GM18951 (cell line): ENCODE data around the gene ARFGAP1.

Source experiments
- POLR2A ChIP-seq: IDR thresholded peaks from 4 replicates; pipeline ENCODE4 v1.6.1; 2011; ENCODE audit warnings: mild to moderate bottlenecking; ENCODE audit not compliant: insufficient read length, insufficient read depth; ENCODE audit errors: extremely low read depth
- in situ Hi-C: fragments of 300-500 bp; cut with MboI; formaldehyde crosslinking; loops from one replicate; pipeline ENCODE4 v1.12.0; 2022; ENCODE audit warnings: low sequenced_read_pairs, mixed read lengths, inconsistent platforms; ENCODE audit not compliant: unreplicated experiment

ARFGAP1 gene

GRCh38 chr20:63318391-63319163, 46.0 kb downstream of the ARFGAP1 start:
- TF ChIP-seq POLR2A, result no peak
- in situ Hi-C loops, result no loop called here

- no peak for TF ChIP-seq POLR2A
- in situ Hi-C loops, result no loop called here
Measured at GRCh38 chr20:63319164-63320040, 46.8 kb downstream of the ARFGAP1 start.

DNA sequence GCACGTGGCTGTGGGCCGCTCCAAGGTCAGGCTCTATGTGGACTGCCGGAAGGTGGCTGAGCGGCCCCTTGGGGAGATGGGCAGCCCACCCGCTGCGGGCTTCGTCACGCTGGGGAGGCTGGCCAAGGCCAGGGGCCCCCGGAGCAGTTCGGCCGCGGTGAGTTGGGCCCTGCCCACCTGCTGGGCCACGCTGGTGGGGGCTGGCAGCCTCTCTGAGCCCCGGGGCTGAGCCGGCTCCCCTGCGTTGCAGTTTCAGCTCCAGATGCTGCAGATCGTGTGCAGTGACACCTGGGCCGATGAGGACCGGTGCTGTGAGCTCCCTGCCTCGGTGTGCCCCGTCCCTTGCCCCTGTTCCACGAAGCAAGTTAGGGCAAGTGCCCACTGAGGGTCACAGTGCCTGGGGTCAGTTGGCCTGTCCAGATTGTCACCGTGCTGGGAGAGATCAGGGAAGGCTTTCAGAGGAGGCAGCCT, 47.5 kb downstream of the ARFGAP1 start:
- in situ Hi-C loops, result no loop called here
- no peak for TF ChIP-seq POLR2A

DNA sequence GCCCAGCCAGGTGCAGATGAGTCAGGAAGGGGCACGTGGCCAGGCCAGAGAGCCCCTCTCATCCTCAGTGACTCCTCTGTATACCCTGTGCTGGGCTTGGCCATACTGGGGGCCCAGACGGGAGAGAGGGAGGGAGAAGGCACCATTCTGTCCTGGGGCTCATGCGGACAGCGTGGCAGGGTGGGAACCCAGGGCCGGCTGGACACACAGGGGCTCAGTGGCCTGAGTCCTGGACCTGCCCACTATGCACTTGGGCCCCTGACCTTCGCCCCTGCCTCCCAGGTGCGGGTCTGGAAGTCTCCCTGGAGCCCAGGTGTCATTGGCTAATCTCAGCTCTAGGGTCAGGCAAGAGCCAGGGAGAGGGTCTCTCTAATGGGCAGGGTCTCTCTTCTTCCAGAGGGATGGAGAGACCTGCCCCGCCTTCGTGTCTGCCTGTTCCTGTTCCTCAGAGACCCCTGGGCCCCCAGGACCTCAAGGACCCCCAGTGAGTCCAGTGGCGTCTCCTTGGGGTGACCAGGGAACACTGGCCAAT, 48.1 kb downstream of the ARFGAP1 start:
- no peak for TF ChIP-seq POLR2A
- in situ Hi-C loops, result no loop called here

DNA sequence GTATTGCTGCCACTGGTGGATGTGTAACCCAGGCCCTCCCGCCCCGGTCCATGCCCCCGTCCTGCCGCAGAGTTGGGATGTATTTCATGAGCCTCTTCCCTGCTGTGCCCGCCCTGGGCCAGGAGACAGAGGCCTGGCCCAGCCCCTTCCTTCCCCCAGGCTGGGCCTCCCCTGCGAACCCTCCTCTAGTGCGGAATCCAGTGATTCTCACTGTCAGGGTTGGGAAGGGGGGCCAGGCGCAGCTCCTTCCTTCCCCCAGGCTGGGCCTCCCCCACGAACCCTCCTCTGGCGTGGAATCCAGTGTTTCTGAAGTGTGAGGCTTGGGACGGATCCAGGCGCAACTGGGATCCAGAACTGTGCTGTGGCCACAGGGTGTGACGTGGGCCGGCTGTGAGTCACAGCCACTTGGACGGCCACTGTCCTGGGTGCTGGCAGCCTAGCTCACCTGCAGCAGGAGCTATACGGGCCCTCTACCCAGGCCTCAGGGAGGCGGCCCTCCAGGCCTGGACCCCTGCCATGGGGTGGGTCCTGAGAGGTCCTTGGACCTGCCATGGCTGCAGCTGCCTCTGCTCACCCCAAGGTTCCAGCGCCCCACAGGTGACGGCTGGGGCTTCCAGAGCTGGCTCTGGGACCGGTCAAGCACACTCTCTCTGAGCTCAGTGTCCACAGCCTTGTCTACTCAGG, 48.7 kb downstream of the ARFGAP1 start:
- in situ Hi-C loops, result no loop called here

GRCh38 chr20:63322146-63322932, 49.7 kb downstream of the ARFGAP1 start:
- in situ Hi-C loops, result no loop called here
- no peak for TF ChIP-seq POLR2A

More for the DNA sequence above, 48.7 kb downstream of the ARFGAP1 start:
- TF ChIP-seq POLR2A, result no peak

DNA sequence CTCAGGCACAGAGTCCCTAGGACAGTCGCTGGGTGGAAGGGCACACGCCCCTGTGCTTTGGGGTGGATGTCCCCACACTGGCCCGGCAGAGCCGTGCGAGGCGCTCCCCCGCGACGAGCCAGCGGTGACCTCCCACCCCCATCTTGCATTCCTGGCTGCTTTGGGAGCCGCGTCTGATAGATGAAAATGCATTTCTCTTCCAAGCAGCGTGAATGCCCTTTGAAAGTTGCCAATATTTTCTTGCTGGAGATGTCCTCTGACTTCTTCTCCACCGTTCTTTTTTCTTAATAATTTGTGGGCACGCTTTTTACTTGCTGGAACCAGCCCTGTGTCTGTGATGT, 50.3 kb downstream of the ARFGAP1 start:
- in situ Hi-C loops, result no loop called here
- TF ChIP-seq POLR2A, result no peak

DNA sequence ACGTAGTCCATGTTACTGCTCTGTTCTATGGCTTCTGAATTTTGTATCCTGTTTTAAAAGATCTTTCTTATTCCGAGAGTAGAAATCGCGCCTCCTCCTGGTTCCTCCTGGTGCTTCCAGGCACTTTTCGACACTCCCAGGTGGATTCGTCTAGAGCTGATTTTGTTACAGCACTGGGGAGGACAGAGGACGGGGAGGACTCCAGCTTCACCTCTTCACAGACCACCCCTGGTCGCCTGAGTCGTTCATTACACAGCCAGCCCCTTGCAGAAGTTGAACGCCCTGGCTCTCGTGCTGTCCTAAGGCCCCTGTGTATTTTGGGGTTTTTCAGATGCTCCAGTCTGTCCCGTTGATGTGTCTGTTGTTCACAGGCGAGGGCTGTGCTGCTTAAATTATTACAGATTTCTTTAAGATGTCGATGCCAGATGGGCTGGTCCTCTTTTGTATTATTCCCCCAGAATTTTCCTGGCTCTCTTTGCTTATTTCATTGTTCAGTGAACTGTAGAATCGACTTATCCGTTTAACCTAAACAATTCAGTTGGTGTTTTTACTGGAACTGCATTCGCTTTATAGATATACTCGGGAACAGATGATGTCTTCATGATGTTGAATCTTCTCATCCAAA, 50.9 kb downstream of the ARFGAP1 start:
- TF ChIP-seq POLR2A, result no peak
- in situ Hi-C loops, result no loop called here

DNA sequence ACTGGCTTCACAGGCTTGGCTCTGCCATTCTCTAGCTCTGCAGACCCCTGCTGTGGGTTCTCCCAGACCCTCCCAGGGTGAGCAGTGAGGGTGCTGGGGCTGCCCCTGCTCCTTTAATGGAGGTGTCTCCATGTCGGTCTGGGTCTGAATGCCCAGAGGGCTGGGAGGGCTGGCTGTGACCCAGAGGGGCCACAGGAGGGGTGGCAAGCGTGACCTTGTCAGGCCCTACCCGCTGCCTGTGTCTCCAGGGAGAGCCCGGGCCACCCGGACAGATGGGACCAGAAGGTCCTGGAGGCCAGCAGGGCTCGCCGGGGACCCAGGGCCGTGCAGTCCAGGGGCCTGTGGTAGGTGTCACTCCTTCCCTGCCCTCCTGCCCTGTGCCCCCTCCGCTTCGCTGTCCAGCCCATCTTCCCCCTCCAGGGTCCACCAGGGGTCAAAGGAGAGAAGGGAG, 52.4 kb downstream of the ARFGAP1 start:
- no peak for TF ChIP-seq POLR2A
- in situ Hi-C loops, result no loop called here

DNA sequence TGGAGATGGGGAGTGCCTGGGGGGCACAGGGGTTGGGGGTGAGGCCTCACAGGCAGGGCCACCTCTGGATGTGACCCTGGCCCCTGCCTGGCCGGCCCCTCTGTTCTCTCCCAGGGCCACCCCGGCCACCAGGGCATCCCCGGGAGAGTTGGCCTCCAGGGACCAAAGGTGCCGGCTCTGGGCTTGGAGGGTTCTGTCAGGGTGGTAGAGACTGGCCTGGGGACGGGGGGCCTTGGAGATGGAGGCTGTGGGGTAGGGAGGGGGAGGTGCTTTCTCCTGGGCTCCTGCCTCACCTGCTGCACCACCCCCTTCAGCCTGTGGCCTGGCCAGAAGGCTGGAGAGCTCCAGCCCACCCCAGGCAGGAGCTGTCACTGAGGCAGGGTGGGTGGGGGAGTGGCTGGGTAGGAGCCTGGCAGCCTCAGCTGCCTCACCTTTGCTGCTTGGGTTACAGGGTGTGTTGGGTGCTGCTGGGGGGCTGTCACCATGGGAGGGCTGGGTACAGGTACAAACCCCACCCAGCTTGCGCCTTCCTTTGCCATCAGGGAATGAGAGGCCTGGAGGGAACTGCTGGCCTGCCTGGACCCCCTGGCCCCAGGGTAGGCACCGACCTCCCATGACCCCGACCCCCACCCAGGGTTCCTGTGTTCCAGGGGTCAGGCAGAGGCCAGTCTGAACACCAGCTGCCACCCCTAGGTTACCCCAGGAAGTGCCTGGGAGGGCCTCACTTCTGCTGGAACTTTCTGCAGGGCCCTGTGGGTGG, 53.1 kb downstream of the ARFGAP1 start:
- in situ Hi-C loops, result no loop called here
- TF ChIP-seq POLR2A, result no peak

- no peak for TF ChIP-seq POLR2A
- in situ Hi-C loops, result no loop called here
Measured at GRCh38 chr20:63326314-63327230, 54.0 kb downstream of the ARFGAP1 start.
